ENCODE results near the gene YPEL3. TPM values are rescaled to one million over a fixed set of nuclear protein-coding genes. Genes with fewer than 3 reads are reported as not detected.

YPEL3 gene
- polyA plus RNA-seq, 2 of the 4 experiments (the other 2 are of a cell fraction), result 4.5 to 8.1 TPM

DNA sequence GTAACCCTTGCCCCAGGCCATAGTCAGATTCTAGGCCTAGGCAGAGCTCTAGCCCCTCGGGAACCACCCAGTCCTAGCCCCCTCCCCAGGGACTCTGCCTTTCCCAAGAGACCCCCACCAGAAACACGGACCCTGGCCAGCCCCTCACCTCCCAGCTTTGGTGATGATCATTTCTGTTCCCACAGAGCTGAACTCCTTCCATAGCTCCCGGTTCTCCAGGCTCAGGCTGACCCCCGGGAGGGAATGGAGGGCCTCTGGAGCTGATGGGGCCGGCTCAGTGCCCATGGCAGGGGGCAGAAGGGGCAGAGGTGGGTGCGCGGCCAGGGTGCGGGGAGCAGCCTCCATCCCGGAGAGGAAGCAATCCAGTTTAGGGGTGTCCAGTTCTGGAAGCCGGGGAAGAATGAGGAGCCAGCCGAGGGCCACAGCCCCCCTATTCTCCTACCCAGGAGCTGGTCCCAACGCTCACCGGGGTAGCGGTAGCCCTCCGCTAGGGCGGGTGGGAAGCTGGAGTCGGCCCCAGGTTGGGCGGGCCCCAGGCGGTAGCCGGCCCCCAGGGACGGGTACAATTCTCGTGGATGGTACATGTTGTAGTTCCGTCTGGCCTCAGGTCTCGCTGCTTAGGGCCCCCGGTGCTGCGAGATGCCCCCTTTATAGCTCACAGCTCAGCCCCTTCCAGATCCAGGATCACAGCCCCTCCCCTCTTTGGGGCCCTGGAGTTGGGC lies 5.2 kb downstream of the YPEL3 start (continued):
- TF ChIP-seq MYC (IDR thresholded peaks at IDR 0.05; ENCODE audit: borderline replicate concordance, low read length) (no peak), NPAS2 (CRISPR knock-in tag; IDR thresholded peaks at IDR 0.05; ENCODE audit: borderline replicate concordance) (no peak), NFE2L2 (conservative IDR thresholded peaks at IDR 0.05; ENCODE audit: low read length) (no peak)

DNA sequence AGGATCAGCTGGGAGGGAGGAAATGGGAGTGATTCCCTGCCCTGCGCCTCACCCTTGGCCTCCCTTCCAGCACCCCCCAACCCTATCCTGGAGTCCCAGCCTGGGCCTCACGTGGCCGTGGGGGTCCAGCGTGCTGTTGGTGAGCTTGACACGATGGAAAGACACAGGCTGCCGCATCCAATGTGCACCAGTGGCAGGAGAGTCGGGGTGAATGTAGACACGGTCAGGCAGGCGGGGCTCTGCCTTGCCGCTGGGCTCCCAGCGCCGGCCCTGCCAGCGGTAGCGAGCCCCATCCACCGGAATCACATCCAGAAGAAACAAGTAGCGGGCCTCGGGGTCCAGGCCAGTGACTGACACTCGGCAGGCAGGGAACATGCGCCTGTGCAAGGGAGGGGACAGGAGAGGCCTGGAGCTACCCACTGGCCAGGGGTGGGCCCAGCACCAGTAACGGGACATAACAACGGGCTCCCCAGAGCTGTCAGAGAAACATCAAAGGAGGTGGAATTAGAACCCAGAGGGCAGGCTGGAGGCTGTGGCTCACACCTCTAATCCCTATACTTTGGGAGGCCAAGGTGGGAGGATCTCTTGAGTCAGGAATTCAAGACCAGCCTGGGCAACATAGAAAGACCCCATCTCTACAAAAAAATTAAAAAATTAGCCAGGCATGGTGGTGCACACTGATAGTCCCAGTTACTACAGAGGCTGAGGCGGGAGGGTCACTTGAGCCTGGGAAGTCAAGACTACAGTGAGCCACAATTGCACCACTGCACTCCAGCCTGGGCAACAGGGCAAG lies 7.0 kb downstream of the YPEL3 start:
- no peaks in the 10 kb centered on the region for H3K9me3 ChIP-seq
- TF ChIP-seq ZFP36 (IDR thresholded peaks at IDR 0.05; ENCODE audit: borderline replicate concordance, partially characterized antibody) (no peak), POLR2AphosphoS2 (conservative IDR thresholded peaks at IDR 0.05; ENCODE audit: low read length) (no peak), PHF8 (IDR thresholded peaks at IDR 0.05; ENCODE audit: borderline replicate concordance, low read depth) (no peak), NPAS2 (CRISPR knock-in tag; IDR thresholded peaks at IDR 0.05; ENCODE audit: borderline replicate concordance) (no peak), CBX2 (IDR thresholded peaks at IDR 0.05; ENCODE audit: borderline replicate concordance, low read depth) (no peak), GATA3 (IDR thresholded peaks at IDR 0.05; ENCODE audit: borderline replicate concordance) (no peak)
- TF ChIP-seq, protein P1, sequence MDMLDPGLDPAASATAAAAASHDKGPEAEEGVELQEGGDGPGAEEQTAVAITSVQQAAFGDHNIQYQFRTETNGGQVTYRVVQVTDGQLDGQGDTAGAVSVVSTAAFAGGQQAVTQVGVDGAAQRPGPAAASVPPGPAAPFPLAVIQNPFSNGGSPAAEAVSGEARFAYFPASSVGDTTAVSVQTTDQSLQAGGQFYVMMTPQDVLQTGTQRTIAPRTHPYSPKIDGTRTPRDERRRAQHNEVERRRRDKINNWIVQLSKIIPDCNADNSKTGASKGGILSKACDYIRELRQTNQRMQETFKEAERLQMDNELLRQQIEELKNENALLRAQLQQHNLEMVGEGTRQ (IDR thresholded peaks at IDR 0.05), result no peak
- H3K4me3 ChIP-seq, result no peak overlapping the region
- ChIA-PET CTCF (interaction anchor here (0.7 to 9.6 kb wide), 4 partner anchors 11 to 1233 kb away, joined by 3 to 153 read pairs (median 131); partner anchors contain the start of genes ALDOA, GDPD3 and PPP4C), POLR2A (interaction anchor here (4.9 kb wide), 1 partner anchor 23 kb away, joined by 67 read pairs; the partner anchor contains the start of gene ALDOA)
- no peak overlapping the region for H3K4me2 ChIP-seq
- peak overlapping the region in 1 of 2 experiments; percentile 94; a peak in 3 of 6 replicates for H3K27ac ChIP-seq
- 92% methylated on average over 19 of the region's 22 CpGs for WGBS (ENCODE audit: missing lambda C conversion rate)
- ATAC-seq (no peak), FAIRE-seq (no peak), DNase-seq (ENCODE audit: low read depth in 1 of 2, low spot score in 1 of 2) (no peak)
- H3K4me1 ChIP-seq, result peaks cover 19% of the 10 kb centered on the region

- no peak for DNase-seq (ENCODE audit: low read depth in 1 of 2, low spot score in 1 of 2)
These were observed 7.7 kb downstream of the YPEL3 start for GRCh38 chr16:30088237-30088831.

DNA sequence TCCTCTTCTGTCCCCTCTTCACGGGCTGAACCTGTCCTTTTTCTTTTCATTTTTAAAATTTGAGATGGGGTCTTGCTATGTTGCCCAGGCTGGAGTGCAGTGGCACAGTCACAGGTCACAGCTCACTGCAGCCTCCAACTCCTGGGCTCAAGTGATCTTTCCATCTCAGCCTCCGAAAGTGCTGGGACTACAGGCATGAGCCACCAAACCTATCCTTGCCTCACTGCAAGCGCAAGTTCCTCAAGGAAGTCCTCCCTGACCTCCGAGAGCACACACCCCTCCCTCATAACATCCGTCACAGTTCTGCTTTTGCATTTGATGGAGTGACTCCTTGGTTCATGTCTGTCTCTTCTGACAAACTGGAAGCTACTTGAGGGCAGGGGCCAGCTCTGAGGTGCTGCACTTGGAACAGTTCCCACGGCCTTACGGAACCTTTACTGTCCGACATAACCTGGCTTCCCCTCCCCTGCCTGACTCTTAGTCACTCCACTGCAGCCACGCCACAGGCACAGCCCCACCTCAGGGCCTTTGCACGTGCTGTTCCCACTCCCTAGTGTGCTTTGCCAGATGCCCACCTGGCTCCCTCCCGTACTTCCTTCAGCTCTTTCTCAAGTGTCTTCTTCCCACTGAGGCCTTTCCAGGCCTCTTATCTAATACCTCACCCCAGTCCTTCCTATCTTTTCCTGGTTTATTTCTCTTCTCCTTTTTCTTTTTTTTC lies 8.7 kb downstream of the YPEL3 start:
- no peak overlapping the region for H3K27ac ChIP-seq
- no peak for DNase-seq (ENCODE audit: low read depth in 1 of 2, low spot score in 1 of 2)
- H3K4me2 ChIP-seq, result no peak overlapping the region
- FAIRE-seq, result no peak
- TF ChIP-seq RAD21 (conservative IDR thresholded peaks at IDR 0.05 in 1 of 2, IDR thresholded peaks at IDR 0.05 in 1 of 2) (no peak), SMC3 (IDR thresholded peaks at IDR 0.05) (no peak), JUNB (IDR thresholded peaks at IDR 0.05) (no peak)
- ATAC-seq, result no peak
- H3K4me3 ChIP-seq, result no peak overlapping the region
- ChIA-PET CTCF (interaction anchor here (1.1 to 9.6 kb wide), 5 partner anchors 9 to 387 kb away, joined by 3 to 119 read pairs (median 3); partner anchors contain the start of gene ALDOA), POLR2A (interaction anchor here (0.7 to 0.8 kb wide), 3 partner anchors 10 to 115 kb away, joined by 3 to 6 read pairs (median 6); partner anchors contain the start of gene ALDOA)
- 97% methylated on average over 11 of the region's 11 CpGs for WGBS (ENCODE audit: missing lambda C conversion rate)
- peaks cover 15% of the 10 kb centered on the region for H3K4me1 ChIP-seq
- no peaks in the 10 kb centered on the region for H3K9me3 ChIP-seq

More at GRCh38 chr16:30088237-30088831, 7.7 kb downstream of the YPEL3 start:
- Histone ChIP-seq H3K4me2 (no peak overlapping the region), H3K27ac (peak overlapping the region in 1 of 2 experiments; percentile 94; a peak in 2 of 6 replicates), H3K4me1 (peaks cover 19% of the 10 kb centered on the region), H3K9me3 (no peaks in the 10 kb centered on the region), H3K4me3 (no peak overlapping the region)
- TF ChIP-seq BHLHE40 (IDR thresholded peaks at IDR 0.05; ENCODE audit: low read depth, low read length), result no peak
- TF ChIP-seq MAFK (IDR thresholded peaks at IDR 0.05; ENCODE audit: partially characterized antibody), result peak; percentile 93
- FAIRE-seq, result no peak
- CTCF ChIA-PET, result interaction anchor here (7.4 to 9.6 kb wide), 2 partner anchors 10 to 24 kb away, joined by 119 to 143 read pairs; partner anchors contain the start of genes ALDOA and PPP4C
- ATAC-seq, result no peak
- POLR2A ChIA-PET, result interaction anchor here (4.9 kb wide), 1 partner anchor 23 kb away, joined by 67 read pairs; the partner anchor contains the start of gene ALDOA
- WGBS (ENCODE audit: missing lambda C conversion rate), result 67% methylated on average over 10 of the region's 10 CpGs

Data from A549 (cell line).